ENCODE measurements around the gene SLC22A6.

The SLC22A6 gene

DNA sequence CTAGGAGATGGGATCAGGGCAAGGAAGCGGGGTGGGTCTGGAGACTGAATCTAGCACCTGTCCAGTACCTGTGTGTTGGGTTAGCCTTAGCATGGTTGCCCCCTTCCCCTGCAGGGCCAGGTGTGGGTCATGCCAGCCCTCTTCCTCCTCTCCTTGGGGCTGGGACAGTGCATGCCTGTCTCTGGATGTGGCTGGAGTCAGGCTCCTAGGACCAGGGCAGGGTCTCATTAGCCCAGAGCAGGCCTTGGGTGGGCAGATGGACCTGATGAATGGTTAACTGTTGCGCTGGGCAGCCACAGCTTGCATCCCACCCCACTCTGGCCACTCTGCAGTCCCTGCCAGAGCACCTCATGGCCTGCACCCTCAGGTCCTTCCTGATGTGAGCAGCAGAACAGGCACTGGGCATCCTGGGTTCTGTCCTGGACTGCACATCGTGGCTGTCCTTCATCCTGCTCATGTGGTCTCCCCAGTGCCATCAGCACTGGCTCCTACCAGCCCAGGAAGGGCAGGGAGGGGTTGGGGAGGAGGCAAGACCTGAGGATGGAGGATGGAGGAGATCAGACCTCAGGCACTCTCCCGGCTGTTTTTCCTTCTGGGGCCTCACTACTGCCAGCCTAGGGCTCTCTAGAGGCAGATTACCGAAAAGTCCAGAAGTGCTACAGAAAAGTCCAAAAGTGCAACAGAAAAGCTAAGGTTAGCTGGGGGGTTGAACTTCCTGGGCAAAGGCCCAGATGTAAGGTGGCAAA, 50.8 kb downstream of the SLC22A6 start:
- in situ Hi-C loops (cut with HindIII; ENCODE audit: low sequenced_read_pairs), result no loop called here

DNA sequence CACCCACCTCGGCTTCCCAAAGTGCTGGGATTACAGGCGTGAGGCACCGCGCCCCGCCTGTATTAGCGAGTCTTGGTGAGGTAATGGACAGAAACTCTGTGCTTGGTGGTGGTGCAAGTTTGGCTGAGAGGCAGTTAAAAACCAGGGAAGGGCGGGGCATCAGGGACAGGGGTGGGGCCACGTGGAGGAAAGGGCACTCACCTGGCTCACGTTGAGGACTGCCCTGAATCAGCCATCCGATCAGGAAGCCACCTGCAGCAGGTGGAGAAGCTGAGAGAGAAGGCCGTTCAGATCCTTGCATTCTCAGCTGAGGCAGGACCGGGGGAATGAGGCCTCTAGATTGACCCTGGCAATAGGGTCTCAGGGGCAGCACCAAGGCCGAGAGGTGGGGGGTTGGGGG, 51.5 kb downstream of the SLC22A6 start:
- in situ Hi-C loops (cut with HindIII; ENCODE audit: low sequenced_read_pairs), result no loop called here

DNA sequence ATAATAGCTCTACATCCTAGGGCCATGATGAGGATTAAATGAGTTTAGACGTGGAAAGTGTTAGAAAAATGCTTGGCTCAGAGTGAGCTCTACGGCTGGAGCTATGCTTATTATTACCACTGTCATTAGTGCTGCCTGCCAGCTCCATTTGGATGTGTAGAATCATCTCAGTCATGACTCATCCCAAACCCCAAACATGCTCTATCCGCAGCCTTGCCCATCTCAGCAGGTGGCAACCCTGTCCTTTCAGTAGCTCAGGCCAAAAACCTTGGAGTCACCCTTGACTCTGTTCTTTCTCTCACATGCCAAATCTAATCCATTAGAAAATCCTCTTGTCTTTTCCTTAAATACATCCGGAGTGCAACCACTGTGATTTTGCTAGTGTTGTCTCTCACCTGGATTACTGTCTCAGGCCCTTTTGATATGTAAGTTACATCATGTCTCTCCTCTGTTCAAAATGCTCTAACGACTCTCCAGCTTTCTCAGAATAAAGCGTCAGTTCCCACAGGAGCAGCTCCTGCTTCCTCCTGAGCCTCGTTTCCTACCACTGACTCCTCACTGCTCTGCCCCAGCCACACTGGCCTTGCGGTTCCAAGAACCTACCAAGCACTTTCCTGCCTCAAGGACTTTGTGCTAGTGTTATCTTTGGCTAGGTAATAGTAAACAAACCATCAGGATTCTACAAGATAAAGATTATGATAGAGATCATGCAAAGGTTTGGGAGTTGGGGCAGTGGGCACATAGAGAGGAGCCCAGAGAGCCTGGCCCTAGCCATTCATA, 53.1 kb downstream of the SLC22A6 start:
- in situ Hi-C loops (cut with HindIII; ENCODE audit: low sequenced_read_pairs), result no loop called here

DNA sequence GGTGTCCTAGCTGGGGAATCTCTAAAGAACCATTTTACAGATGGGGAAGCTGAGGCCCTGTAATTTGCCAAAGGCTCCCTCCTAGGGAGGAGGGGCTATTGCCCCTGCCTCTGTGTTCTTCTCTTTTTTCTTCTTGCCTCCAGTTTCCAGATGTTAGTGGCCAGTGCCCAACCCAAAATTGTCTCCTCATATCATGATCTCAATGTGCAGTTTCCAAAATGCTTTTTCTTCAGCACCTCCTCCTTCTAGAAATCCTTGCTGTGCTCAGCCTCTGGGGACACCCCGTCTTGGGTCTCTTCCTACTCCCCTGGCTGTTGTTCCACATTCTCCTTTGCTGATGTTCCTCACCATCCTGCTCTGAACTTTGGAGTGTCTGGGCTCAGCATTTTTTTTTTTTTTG, 54.1 kb downstream of the SLC22A6 start:
- in situ Hi-C loops (cut with HindIII; ENCODE audit: low sequenced_read_pairs), result no loop called here

DNA sequence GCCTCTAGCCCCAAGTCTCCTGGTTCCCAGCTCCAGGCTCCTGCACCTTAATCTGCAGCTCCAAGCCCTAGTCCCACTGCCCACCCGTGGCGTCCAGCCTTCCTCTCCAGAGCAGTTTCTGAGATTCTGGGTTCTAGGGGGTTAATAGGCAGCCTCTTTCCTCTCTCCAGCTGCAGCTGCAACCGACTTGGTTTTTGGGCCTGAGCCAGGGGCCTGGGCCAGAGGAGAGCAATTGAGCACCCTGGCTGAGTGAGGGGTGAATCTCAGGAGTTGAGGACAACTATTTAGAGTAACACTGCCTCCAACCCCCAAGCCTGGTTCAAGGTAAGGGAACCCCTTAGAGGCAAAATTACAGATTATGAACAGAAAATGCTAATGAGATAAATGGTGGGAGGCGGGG, 54.6 kb downstream of the SLC22A6 start:
- in situ Hi-C loops (cut with HindIII; ENCODE audit: low sequenced_read_pairs), result no loop called here

DNA sequence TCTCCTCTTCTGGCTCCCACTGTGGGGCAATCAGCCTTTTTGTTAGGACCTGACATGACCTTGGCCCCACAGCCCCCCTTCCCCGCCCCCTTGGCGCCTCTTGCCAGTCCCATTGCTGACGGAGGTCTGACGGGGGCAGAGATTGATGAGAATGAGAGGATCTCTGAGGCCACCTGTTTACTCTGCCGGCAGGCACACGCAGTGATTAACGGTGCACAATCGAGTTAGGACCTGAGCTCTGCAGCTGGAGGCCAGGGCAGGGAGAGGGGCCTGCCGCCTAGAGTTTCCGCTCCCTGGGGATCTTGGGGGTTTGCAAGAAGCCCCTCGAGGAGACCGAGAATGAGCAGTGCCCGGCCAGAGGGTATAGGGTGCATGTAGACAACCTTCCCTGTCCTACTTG, 56.8 kb downstream of the SLC22A6 start:
- in situ Hi-C loops (cut with HindIII; ENCODE audit: low sequenced_read_pairs), result no loop called here

DNA sequence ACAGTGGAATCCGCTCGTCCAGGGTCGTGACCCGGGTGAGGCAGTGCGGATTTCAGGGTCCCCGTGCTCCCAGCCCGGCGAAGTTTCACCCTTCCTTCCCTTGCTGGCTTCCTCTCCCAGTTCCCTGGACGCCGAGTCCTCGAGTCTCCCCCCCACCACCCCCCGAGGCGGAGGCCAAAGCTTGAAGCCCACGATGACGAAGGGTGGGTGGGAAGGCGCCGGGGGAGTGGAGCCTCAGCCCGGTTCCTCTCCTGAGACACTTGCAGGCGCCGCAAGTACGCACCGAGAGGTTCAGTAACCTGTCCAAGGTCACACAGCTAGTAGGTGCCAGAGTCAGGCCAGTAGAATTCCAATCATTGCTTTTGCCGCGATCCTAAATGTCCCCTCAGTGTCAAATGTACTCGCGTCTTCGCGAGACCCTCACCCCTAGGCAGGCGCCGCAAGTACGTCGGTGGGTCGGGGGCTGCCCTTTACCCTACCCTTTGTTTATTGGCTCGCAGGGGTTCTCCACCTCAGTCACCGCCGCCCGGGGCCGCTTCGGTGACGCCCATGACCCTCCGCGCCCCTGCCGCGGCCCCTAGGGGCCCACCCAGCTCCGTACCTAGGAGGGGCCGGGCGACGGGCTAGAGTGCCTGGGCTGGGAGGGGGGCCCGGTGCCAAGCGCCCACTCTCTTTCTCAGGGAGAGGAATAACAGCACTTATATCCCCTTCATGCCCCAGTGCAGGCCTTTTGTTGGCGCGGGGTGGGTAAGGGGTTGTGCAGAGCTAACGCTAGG, 57.9 kb downstream of the SLC22A6 start:
- in situ Hi-C loops (cut with HindIII; ENCODE audit: low sequenced_read_pairs), result no loop called here
